ENCODE measurements around the gene TBC1D10B.

TBC1D10B gene

GRCh38 chr16:30407102-30407803 is 37.0 kb upstream of the TBC1D10B start, which contains the start of gene ZNF771 (continued):
- no peak for TF ChIP-seq ZNF658 (tag by site-specific recombination; IDR thresholded peaks at IDR 0.05)
- peak; percentile 11; the same call in 1 of the 2 replicates for TF ChIP-seq ZSCAN18 (tag by site-specific recombination; IDR thresholded peaks at IDR 0.05)
- TF ChIP-seq ZSCAN23 (tag by site-specific recombination; IDR thresholded peaks at IDR 0.05) = peak; percentile 15; the same call in 1 of the 2 replicates
- TF ChIP-seq KLF9 (tag by site-specific recombination; IDR thresholded peaks at IDR 0.05; ENCODE audit: low read depth) = peak; percentile 91
- no peak for TF ChIP-seq MEIS1 (CRISPR knock-in tag; IDR thresholded peaks at IDR 0.05; ENCODE audit: borderline replicate concordance)
- TF ChIP-seq YY1 (tag by site-specific recombination; IDR thresholded peaks at IDR 0.05) = peak; percentile 68; the same call in 1 of the 2 replicates
- TF ChIP-seq ZNF394 (tag by site-specific recombination; IDR thresholded peaks at IDR 0.05; ENCODE audit: borderline replicate concordance) = peak; percentile 30; the same call in 1 of the 2 replicates
- TF ChIP-seq KLF1 (tag by site-specific recombination; IDR thresholded peaks at IDR 0.05) = peak; percentile 95
- TF ChIP-seq ZNF335 (tag by site-specific recombination; conservative IDR thresholded peaks at IDR 0.05) = peak; percentile 96
- TF ChIP-seq BCL6B (tag by site-specific recombination; IDR thresholded peaks at IDR 0.05) = no peak
- TF ChIP-seq ZBTB6 (tag by site-specific recombination; IDR thresholded peaks at IDR 0.05) = peak; percentile 35; the same call in 1 of the 2 replicates
- TF ChIP-seq, protein P1, sequence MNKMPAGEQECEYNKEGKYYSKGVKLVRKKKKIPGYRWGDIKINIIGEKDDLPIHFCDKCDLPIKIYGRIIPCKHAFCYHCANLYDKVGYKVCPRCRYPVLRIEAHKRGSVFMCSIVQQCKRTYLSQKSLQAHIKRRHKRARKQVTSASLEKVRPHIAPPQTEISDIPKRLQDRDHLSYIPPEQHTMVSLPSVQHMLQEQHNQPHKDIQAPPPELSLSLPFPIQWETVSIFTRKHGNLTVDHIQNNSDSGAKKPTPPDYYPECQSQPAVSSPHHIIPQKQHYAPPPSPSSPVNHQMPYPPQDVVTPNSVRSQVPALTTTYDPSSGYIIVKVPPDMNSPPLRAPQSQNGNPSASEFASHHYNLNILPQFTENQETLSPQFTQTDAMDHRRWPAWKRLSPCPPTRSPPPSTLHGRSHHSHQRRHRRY (tag by site-specific recombination; IDR thresholded peaks at IDR 0.05) = no peak
- TF ChIP-seq ZNF513 (tag by site-specific recombination; IDR thresholded peaks at IDR 0.05) = no peak
- TF ChIP-seq, protein P2, sequence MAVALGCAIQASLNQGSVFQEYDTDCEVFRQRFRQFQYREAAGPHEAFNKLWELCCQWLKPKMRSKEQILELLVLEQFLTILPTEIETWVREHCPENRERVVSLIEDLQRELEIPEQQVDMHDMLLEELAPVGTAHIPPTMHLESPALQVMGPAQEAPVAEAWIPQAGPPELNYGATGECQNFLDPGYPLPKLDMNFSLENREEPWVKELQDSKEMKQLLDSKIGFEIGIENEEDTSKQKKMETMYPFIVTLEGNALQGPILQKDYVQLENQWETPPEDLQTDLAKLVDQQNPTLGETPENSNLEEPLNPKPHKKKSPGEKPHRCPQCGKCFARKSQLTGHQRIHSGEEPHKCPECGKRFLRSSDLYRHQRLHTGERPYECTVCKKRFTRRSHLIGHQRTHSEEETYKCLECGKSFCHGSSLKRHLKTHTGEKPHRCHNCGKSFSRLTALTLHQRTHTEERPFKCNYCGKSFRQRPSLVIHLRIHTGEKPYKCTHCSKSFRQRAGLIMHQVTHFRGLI (tag by site-specific recombination; IDR thresholded peaks at IDR 0.05) = peak; percentile 73
- peak; percentile 94 for TF ChIP-seq PATZ1 (tag by site-specific recombination; IDR thresholded peaks at IDR 0.05)
- no peak for TF ChIP-seq TSHZ1 (tag by site-specific recombination; IDR thresholded peaks at IDR 0.05; ENCODE audit: borderline replicate concordance)
- no peak for TF ChIP-seq ZNF654 (tag by site-specific recombination; IDR thresholded peaks at IDR 0.05; ENCODE audit: low read depth)
- TF ChIP-seq ZNF830 (tag by site-specific recombination; IDR thresholded peaks at IDR 0.05; ENCODE audit: low read depth) = no peak
- TF ChIP-seq ZNF10 (tag by site-specific recombination; IDR thresholded peaks at IDR 0.05) = peak; percentile 73
- TF ChIP-seq ZNF404 (tag by site-specific recombination; IDR thresholded peaks at IDR 0.05) = no peak
- no peak for TF ChIP-seq ZNF670 (tag by site-specific recombination; IDR thresholded peaks at IDR 0.05; ENCODE audit: low read depth)
- no peak; the same call in 1 of the 2 replicates for TF ChIP-seq BCL11A (tag by site-specific recombination; IDR thresholded peaks at IDR 0.05; ENCODE audit: low read depth)
- TF ChIP-seq ZNF302 (tag by site-specific recombination; IDR thresholded peaks at IDR 0.05; ENCODE audit: low read depth) = no peak
- TF ChIP-seq ZFHX2 (tag by site-specific recombination; conservative IDR thresholded peaks at IDR 0.05) = peak; percentile 92
- TF ChIP-seq ZNF37A (tag by site-specific recombination; IDR thresholded peaks at IDR 0.05) = 0 out of 2 replicates have a peak, but pooled peaks have one; percentile 25
